Stimulated activated CD8-positive, alpha-beta memory T cell treated with anti-CD3 and anti-CD28 coated beads, Interleukin-15, amount 100 ng/mL, for 1 hour (primary cell): ENCODE results near the gene COL15A1.
A peak's percentile ranks its signal among the peaks of the same experiment; 100 is the strongest.

ENCODE experiments used
- DNase-seq: peaks from one replicate; pipeline ENCODE4 v3.0.0-alpha.2; 2020; ENCODE audit warnings: low read depth

COL15A1 gene

DNA sequence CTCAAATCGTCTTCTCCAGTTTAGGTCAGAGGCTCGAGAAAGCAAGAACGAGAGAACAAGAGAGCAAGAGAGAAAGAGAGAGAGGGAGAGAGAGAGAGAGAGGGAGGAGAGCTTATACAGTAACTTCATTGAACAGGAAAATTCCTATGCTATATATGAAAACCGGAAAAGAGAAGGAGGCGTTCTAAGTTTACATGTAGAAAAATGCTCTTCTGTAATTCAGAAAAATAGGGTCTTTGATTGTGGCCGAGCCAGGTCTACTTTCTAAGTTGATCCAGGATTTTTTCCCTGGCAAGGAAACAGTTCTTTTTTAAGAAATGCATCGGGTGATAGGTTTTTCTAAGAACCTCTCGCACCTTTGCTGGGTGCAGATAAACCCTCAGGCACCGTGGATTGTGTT lies 29.5 kb downstream of the COL15A1 start:
- no peak for DNase-seq

DNA sequence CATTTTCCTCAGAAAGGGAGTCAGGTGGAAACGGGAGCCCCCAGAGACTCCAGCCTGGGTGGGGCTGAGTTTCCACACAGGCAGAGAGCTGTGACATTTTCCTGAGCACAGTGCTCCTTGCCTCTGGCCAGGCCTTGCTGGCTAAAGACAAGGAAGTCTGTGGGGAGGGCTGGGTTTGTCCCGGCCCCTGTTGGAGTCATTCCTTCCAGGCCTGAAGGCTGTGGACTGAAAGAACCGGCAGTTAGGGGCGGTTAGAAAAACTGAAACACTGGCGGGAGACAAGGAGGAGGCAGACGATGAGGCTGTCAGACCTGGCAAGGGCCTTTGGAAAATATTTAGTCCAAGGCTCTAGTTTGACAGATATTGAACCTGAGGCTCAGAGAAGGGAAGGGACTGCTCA lies 29.9 kb downstream of the COL15A1 start:
- no peak for DNase-seq

DNA sequence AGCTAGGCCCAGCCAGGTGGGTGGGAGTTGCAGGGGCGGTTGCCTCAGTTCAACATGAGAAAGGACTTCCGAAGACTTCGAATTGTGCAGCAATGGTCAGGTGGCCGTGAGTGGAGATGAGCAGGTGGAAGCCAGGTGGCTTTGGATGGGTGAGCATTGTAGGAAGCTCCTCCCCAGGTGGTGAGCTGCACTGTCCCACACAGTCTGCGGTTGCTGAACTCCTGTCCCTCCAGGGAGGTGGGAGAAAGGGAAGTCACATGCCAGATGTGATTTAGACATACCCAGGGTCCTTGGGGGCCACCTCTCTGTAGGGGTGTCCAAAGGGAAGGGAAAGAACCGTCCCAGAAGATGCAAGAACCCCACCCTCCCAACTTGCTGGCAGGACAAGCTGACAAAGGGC lies 30.4 kb downstream of the COL15A1 start:
- DNase-seq, result no peak

DNA sequence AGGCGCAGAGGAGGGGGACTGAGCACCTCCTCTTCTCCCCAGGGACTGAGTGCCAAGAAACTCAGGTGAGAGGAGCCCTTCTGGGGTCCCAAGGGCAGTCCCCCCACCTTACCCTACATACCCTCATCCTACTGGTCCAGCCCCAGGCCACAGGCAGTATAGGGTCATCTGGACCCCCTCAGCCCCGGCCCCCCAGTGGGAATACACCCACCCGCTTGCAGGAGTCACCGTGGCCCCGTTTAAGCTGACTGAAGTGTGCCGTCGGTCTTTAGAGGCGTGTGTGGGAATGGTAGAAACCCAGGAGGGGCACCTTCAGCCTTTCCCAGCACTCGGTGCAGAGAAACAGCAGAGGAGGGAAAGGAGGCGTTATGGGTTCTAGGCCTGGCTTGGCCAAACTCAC lies 30.8 kb downstream of the COL15A1 start:
- no peak for DNase-seq

DNA sequence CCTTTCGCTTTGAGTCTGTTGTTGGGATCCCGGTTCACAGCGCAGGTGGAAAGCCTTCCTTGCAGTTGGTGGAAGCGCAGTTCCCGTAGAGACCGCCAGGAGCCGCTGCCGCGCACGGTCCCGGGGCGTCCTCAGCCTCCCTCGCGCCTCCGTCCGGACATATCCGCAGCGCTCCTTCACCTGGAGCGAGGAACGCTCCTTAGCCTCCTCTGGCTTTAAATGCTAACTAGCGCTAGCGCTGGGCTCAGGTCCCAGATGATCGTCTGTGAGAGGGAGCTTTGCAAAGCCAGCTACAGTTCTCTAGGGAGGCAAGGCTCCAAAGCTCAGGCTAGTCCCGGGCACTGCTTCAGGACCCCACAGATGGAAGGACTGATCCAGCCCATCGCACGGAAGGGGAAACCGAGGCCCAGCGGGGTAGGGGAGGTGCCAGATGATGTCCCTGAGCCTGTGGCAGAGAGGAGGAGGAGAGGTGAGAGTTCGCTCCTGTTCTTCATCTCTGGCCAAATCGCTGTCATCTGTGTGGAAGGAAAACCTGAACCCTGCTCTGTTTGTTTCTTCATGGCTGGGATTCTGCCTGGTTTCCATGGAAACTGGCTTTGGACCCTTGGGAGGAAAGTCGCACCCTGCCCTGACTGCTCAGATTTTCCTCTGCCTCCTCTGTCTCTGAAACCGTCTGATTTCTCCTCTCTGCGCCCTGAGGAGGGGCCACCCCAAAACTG lies 31.4 kb downstream of the COL15A1 start:
- DNase-seq, result peak; percentile 66

DNA sequence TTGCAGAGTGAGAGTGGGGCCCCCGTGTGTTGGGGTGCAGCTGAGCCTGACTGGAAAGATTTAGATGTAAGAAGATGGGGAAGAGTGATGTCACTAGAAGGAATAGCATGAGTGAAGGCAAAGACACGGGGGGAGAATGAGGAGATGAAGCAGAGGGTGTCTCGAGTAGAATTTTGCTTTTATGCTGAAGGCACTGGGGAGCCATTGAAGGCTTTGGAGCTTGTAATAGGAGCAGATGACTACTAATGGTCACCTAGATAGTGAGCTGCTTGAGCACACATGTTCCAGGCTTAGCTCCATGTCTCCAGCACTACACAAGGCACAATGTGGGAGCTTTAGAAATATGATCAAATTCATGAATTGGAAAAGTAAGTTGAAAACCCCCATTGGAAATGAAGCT lies 32.1 kb downstream of the COL15A1 start:
- no peak for DNase-seq

DNA sequence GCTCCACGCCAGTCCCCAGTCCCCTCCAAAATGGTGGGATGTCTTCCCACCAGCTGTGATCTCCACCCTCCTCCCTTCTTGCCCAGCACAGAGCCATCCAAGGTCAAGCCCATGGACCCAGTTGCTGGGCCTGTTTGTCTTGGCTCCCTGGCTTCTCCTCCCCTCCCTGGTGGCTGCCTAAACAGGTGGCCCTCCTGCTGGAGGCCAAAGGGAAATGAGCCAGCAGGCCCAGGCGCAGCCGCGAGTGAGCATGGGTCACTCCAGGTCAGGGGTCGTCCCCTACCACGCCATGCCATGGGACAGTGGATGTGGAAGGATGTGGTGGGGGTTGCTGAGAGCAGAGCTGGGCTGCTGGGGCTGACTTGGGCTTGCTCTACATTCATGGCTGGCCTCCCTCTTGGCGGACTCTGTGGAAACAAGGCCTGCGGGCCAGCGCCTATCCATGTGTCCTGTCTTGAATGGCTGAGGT lies 33.6 kb downstream of the COL15A1 start:
- DNase-seq, result no peak

DNA sequence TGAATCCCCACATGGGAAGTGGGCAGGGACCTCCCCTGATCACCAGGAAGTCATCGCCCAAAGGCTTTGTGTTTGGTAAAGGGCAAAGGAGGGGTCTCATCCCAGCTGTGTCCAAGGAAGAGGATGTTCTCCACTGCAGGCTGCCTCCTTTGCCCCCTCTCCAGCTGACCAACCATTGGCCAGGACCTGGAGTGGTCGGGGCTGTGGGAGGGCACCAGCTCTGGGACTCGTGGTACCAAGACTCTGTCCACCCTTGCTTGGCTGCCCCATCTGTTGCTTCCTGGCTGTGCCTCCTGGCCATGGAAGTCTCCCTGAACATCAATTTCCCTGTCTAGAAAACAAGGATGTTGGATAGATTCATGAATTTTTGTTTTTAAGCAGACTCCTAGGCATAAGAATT lies 34.1 kb downstream of the COL15A1 start:
- no peak for DNase-seq

DNA sequence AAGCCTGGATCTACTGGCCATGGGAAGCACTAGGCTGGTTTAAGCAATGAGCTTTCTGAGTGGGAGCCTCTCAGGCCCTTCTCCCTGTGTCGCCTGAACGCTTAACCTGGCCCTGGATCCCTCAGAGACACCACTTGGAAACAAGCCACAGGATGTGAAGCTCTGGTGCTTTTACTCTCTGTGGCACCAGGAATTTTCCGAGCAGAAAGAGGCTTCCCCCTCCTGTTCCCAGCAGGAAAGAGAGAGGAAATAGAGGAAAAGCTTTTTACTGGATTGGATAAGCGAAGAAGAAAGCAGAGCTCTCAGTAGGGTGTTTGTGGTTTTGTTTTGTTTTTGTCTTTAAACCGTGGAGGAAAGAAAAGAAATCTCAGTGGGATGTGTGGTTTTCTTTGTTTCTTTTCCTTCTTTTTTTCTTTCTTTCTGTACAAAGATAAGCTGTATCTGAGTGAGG lies 34.5 kb downstream of the COL15A1 start:
- DNase-seq, result no peak

DNA sequence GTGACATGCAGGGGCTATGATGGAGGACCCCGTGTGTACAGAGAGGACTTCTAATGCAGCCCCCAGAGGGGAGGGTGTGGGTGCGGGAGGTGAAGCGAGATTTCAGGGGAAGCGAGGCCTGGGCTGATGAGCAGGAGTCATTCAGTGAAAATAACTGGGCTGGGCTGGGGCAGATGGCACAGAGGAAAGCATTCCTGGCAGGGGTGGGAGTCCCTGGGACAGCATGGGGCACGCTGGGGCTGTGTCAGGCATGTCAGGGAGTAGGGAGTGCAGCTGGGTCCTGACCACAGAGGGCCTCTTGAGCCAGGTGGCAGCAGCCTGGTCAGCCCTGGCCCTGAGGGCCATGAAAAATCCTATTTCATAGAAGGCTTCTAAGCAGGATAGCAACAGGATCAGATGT lies 36.6 kb downstream of the COL15A1 start:
- DNase-seq, result no peak

DNA sequence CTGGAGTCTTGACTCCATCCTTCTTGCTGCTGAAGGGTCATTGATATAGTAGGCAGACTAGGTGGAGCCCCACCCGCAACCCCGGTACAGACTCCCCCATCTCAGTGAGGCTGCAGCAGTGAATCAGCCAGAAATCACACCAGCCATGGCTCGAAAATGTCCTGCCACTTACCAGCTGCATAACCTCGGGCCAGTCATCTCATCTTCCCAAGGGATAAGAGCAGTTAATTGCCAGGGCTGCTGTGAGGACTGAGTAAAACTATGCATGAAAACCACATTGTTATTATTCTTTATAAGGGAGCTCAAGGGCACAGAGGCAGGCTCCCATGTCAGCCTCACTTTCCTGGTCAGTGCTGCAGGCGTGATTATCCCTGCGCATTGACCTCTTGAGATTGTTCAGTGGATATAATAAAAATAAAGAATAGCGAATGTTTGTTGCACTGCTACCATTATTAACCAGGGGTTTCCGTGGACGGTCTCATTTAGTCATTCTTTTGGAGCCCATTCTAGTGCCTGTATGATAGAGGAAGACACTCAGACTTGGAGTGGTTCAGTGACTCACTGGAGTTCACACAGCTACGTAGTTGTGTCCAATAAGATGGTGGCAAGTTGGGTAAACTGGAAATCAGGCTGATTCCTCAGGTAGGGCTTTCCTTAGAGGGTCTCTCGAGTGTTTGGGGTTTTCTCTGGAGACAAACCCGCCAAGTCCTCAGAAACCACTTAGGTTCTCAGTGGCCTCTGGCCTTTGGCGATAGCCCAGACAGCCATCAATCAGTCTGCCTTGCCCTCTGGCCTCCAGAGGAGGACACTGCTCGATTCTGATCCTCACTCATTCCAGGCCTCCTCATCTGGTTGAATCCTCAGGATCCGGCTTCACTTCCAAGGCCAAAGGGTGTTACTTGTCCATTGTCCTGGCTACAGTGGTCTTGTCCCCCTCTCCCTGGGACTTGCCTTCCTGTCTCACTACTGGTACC lies 39.9 kb downstream of the COL15A1 start:
- no peak for DNase-seq

DNA sequence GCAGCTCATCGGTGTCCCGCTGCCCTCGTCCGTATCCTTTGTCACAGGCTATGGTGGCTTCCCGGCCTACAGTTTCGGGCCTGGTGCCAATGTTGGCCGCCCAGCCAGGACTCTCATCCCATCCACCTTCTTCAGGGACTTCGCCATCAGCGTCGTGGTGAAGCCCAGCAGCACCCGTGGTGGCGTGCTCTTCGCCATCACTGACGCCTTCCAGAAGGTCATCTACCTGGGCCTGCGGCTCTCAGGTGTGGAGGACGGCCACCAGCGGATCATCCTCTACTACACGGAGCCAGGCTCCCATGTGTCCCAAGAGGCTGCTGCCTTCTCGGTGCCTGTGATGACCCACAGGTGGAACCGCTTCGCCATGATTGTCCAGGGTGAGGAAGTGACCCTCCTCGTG lies 41.9 kb downstream of the COL15A1 start:
- DNase-seq, result no peak

DNA sequence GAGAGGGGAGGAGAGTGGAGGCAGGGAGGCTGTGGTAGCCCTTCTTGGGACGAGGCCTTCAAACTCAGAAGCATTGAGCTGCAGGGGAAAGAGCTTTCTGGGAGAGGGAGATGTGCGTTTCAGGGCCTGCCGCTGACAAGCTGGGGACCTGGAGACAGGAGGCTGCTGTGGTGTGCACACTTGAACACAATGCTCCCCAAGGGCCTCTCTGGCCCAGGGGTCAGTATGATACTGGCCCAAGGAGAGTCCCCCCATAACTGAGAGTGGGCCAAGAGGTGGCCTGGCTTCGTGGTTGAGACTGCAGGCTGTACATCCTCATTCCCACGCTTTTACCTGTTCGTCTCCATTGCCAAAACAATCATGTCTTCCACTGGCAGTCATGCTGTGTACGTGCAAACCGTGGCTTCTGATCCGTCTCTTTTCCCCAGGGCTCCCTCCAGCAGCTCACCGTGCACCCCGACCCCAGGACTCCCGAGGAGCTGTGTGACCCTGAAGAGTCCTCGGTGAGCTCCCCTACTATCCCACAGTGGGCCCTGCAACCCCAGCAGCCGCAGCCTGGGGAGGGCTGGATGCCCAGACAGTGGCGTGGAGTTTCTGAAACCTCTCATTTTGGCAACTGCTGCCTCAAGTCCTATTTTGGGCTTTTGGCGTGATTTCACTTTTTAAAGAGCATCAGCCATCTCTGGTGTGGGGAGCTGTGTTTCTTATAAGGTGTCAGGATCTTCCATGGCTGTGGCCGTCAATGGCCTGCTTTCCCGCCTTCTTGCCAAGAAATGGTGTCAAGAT lies 43.4 kb downstream of the COL15A1 start:
- no peak for DNase-seq

DNA sequence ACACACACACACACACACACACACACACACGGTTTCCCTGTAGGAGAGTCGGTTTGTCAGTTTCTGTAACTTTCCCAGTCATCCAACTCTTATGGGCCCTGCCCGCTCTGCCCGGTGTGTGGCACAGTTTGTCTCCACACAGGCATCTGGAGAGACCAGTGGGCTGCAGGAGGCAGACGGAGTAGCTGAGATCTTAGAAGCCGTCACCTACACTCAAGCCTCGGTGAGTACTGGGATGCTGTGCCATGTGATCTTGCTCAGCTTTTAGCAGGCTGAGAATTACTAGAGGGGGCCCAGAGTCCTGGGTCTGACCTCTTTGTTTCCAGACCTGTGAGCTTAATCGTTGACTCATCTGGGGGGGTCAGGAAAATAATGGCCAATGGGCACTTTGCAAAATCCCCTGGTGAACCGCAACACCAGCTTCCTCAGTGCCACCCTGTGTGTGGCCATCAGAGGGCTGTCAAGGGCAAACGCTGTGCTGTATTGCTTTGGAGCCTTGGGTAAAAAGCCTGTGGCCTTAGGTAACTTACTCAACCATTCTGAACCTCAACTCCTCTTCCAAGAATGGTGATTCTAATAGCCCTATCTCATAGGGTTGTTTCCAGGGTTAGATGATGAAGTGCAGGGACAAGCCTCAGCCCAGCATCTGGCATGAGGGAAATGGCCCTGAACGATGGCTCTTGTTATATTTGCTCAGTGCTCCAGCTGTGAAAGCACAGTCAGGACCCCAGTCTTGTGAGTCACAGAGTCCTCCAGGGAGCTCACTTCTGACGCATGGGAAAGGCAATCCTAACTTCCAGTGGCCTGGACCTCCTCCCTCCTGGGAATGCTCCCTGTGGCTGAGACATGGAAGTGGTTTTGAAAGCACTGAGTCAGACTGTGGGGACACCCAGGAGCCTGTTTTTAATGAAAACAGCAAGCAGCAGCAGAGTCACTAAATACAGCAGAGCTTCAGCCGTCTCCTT lies 45.6 kb downstream of the COL15A1 start:
- no peak for DNase-seq

DNA sequence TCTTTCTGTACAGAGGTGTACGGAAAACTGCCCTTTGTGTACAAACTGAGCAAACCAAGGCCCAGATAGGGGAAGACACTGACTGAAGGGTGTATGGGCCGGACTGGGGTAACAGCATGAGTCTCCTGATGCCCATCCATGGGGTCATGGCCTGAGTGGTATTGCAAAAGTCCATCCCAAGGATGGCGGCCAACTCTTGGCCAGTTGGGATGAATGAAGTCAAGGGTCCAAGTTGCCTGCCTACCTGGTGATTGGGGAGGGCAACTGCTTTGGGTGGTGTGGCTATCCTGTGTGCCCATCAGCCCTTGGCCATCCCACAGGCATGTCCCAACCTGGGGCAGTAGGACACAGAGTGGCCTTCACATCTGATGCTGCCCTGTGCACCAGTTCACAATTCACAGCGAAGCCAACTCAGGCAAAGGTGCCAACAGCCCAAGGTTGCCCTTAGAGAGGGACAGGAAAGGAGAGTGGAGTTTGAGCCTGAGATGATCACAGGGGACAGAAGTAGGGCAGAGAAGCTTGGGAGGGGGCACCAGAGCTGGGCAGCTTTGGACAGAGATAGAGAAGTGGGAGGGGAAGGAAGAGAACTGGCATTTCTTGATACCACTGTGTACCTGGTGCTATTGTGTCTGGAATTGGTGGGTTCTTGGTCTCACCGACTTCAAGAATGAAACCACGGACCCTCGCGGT lies 46.6 kb downstream of the COL15A1 start:
- no peak for DNase-seq

DNA sequence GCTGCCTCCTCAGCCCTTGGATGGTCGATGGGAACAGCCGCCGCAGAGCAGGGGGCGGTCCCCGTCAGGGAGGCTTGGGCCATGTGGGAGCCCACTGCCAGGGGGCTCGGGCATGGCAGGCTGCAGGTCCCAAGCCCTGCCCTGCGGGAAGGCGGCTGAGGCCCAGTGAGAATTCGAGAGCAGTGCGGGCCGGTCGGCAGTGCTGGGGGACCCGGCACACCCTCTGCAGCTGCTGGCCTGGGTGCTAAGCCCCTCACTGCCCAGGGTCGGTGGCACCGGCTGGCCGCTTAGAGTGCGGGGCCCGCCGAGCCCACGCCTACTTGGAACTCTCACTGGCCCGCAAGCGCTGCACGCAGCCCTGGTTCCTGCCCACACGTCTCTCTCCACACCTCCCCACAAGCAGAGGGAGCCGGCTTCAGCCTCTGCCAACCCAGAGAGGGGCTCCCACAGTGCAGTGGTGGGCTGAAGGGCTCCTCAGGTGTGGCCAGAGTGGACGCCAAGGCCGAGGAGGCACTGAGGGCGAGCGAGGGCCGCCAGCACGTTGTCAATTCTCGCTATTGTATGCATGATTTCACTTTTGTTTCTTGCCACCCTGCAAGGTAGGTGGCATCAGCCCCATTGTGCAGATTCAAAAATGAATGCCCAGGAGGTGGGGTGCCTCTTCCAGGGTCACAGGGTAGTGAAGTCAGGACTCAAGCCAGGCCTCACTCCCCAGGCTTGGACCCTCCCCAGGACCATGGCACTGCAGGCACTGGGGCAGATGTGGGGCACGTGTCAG lies 48.6 kb downstream of the COL15A1 start:
- no peak for DNase-seq

DNA sequence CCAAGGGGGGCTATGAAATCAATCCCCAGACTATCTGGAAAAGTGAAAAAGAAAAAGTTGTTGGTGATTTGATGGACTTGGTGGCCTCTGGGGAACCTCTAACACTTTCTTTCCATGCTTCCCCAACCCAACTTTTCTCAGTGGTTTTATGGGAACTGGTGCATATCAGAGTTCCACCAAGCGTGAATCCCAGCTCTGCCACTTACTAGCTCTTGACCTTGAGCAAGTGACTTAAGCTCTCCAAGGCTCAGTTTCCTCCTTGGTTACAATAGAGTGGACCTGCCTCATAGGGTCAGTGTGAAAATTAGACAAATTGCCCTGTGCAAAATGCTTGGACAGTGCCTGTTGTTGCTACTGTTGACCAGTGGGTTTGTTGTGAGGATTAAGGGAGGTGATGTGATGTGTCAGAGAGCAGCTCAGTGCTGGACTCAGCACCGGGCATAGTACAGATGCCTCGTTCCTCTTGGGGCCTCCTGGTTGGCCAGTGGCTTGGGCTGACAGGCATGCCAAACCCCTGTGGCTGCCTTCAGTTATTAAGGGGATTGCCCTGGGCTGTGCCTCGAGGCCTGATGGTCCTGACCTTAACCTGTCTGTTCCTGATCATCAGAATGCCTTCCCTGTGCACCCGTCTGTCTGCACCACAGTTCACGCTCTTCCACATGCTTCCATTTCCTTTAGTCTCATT lies 49.3 kb downstream of the COL15A1 start:
- no peak for DNase-seq

DNA sequence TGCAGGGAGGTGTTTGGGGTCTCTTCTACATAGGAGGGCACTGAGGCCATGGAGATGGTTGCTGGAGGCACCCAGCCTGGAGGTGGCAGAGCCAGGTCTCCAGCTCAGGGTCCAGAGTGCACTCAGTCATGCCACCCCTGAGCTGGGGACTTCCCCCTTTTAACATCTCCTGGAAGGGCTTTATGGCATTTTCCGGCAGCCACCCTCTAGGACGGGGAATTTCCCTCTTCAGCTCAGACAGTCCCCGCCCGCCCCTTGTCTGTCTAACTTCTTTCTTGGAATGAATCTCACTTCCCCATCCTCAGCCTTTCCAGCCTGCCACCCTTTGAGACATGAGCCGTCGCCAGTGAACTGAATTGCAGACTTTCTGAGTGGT lies 49.9 kb downstream of the COL15A1 start:
- no peak for DNase-seq
